ENCODE measurements around the gene SPON1. TPM values are rescaled to one million over a fixed set of nuclear protein-coding genes. Genes with fewer than 3 reads are reported as not detected.
"Not testable (repeated sequence)": the region's sequence is repeated elsewhere in the genome, so short reads cannot be mapped to it uniquely, and the experiment has no call there.

SPON1 gene
- polyA plus RNA-seq, 2 of the 4 experiments (the other 2 are of a cell fraction) = not detected

GRCh38 chr11:13924801-13925327 is 37.7 kb upstream of the SPON1 start:
- FAIRE-seq = no peak
- ATAC-seq = no peak
- no peak for DNase-seq (ENCODE audit: low read depth in 1 of 2, low spot score in 1 of 2)
- POLR2A ChIA-PET = no interaction called here
- Histone ChIP-seq H3K9me3 (no peaks in the 10 kb centered on the region), H3K4me1 (peaks cover 8% of the 10 kb centered on the region; the same call in 1 of the 3 replicates), H3K4me3 (no peak overlapping the region), H3K4me2 (no peak overlapping the region), H3K27ac (no peak overlapping the region)
- TF ChIP-seq TP53 (CRISPR knock-in tag; IDR thresholded peaks at IDR 0.05) = no peak
- no peak for TF ChIP-seq FOXS1 (CRISPR knock-in tag; IDR thresholded peaks at IDR 0.05)
- no peak for TF ChIP-seq KDM5A (IDR thresholded peaks at IDR 0.05)
- no peak for TF ChIP-seq KDM1A (IDR thresholded peaks at IDR 0.05; ENCODE audit: low read depth)
- no peak for TF ChIP-seq ZFP36 (IDR thresholded peaks at IDR 0.05; ENCODE audit: borderline replicate concordance, partially characterized antibody)
- no peak for TF ChIP-seq TFCP2L1 (CRISPR knock-in tag; IDR thresholded peaks at IDR 0.05)
- TF ChIP-seq HDAC2 (IDR thresholded peaks at IDR 0.05) = no peak
- no peak for TF ChIP-seq E2F6 (IDR thresholded peaks at IDR 0.05; ENCODE audit: borderline replicate concordance, low read depth)
- TF ChIP-seq MAX (IDR thresholded peaks at IDR 0.05) = no peak
- TF ChIP-seq GATA3 (IDR thresholded peaks at IDR 0.05; ENCODE audit: borderline replicate concordance) = no peak
- TF ChIP-seq ESRRA (IDR thresholded peaks at IDR 0.05; ENCODE audit: borderline replicate concordance, low read length) = no peak
- no peak for TF ChIP-seq SMC3 (IDR thresholded peaks at IDR 0.05)
- TF ChIP-seq MAZ (IDR thresholded peaks at IDR 0.05; ENCODE audit: borderline replicate concordance, low read depth, low read length) = no peak
- WGBS (ENCODE audit: missing lambda C conversion rate) = 56% methylated on average over 2 of the region's 2 CpGs
- CTCF ChIA-PET = interaction anchor here (1.0 to 1.3 kb wide), 3 partner anchors 15 to 84 kb away, joined by 4 read pairs; no protein-coding TSS in a partner anchor

- H3K4me1 ChIP-seq; DNase-seq (ENCODE audit: low read depth in 1 of 2, low spot score in 1 of 2); ATAC-seq; H3K4me3 ChIP-seq; H3K9me3 ChIP-seq; POLR2A ChIA-PET; H3K4me2 ChIP-seq; FAIRE-seq; H3K27ac ChIP-seq: not testable (repeated sequence)
- WGBS (ENCODE audit: missing lambda C conversion rate) = 65% methylated on average over 5 of the region's 5 CpGs
- CTCF ChIA-PET = interaction anchor here (1.0 to 1.6 kb wide), 2 partner anchors 10 to 21 kb away, joined by 3 read pairs; no protein-coding TSS in a partner anchor
Observed at GRCh38 chr11:13926366-13926765, 36.2 kb upstream of the SPON1 start.

- Histone ChIP-seq H3K9me3 (no peaks in the 10 kb centered on the region), H3K27ac (no peak overlapping the region), H3K4me2 (no peak overlapping the region), H3K4me1 (peaks cover 8% of the 10 kb centered on the region; the same call in 1 of the 3 replicates), H3K4me3 (no peak overlapping the region)
- ChIA-PET CTCF (interaction anchor here (1.6 kb wide), 1 partner anchor 20 kb away, joined by 3 read pairs; no protein-coding TSS in a partner anchor), POLR2A (no interaction called here)
- 55% methylated on average over 3 of the region's 3 CpGs for WGBS (ENCODE audit: missing lambda C conversion rate)
- no peak for ATAC-seq
- FAIRE-seq = no peak
- no peak for DNase-seq (ENCODE audit: low read depth in 1 of 2, low spot score in 1 of 2)
- TF ChIP-seq MYC (IDR thresholded peaks at IDR 0.05; ENCODE audit: borderline replicate concordance, low read length) = no peak
- no peak for TF ChIP-seq HOXB5 (CRISPR knock-in tag; IDR thresholded peaks at IDR 0.05)
- TF ChIP-seq ZSCAN20 (CRISPR knock-in tag; IDR thresholded peaks at IDR 0.05) = no peak
- TF ChIP-seq HOXA7 (CRISPR knock-in tag; IDR thresholded peaks at IDR 0.05) = no peak
- TF ChIP-seq JUN (IDR thresholded peaks at IDR 0.05) = no peak
- no peak for TF ChIP-seq CBX8 (IDR thresholded peaks at IDR 0.05)
- no peak for TF ChIP-seq ATOH8 (CRISPR knock-in tag; IDR thresholded peaks at IDR 0.05; ENCODE audit: low read depth)
- TF ChIP-seq MAFK (IDR thresholded peaks at IDR 0.05; ENCODE audit: partially characterized antibody) = no peak
- no peak for TF ChIP-seq FOXS1 (CRISPR knock-in tag; IDR thresholded peaks at IDR 0.05)
- TF ChIP-seq REST (IDR thresholded peaks at IDR 0.05) = no peak
- TF ChIP-seq PHF8 (IDR thresholded peaks at IDR 0.05; ENCODE audit: borderline replicate concordance, low read depth) = no peak
Observed at GRCh38 chr11:13926981-13927380, 35.5 kb upstream of the SPON1 start.

All from A549 (cell line).